Measurements from ENCODE around the gene PLEK.
"Not testable (repeated sequence)": the region's sequence is repeated elsewhere in the genome, so short reads cannot be mapped to it uniquely, and the experiment has no call there.

Gene PLEK

GRCh38 chr2:68366083-68366560 lies 1.0 kb downstream of the PLEK start:
- no peak overlapping the region for H3K27ac Mint-ChIP-seq
- H3K36me3 Mint-ChIP-seq = no peaks in the 10 kb centered on the region
- H3K27me3 Mint-ChIP-seq = peaks cover 33% of the 10 kb centered on the region
- no peak for DNase-seq
- H3K4me3 Mint-ChIP-seq = no peak overlapping the region
- H3K9me3 Mint-ChIP-seq = no peaks in the 10 kb centered on the region
- H3K4me1 Mint-ChIP-seq = peaks cover 11% of the 10 kb centered on the region
- CTCF ChIA-PET = no interaction called here

- CTCF ChIA-PET = interaction anchor here (1.5 kb wide), 2 partner anchors 8 to 73 kb away, joined by 3 to 5 read pairs; no protein-coding TSS in a partner anchor
- Mint-ChIP-seq H3K27ac (no peak overlapping the region), H3K27me3 (peaks cover 34% of the 10 kb centered on the region), H3K4me1 (peaks cover 15% of the 10 kb centered on the region), H3K9me3 (no peaks in the 10 kb centered on the region), H3K36me3 (no peaks in the 10 kb centered on the region), H3K4me3 (no peak overlapping the region)
- DNase-seq = no peak
Observed at GRCh38 chr2:68367953-68368653, 3.0 kb downstream of the PLEK start.

GRCh38 chr2:68368654-68369336 lies 3.7 kb downstream of the PLEK start:
- Mint-ChIP-seq H3K27me3 (peaks cover 34% of the 10 kb centered on the region), H3K4me3 (no peak overlapping the region), H3K36me3 (no peaks in the 10 kb centered on the region), H3K4me1 (peaks cover 13% of the 10 kb centered on the region), H3K27ac (no peak overlapping the region), H3K9me3 (no peaks in the 10 kb centered on the region)
- CTCF ChIA-PET = interaction anchor here (1.5 kb wide), 2 partner anchors 8 to 72 kb away, joined by 3 to 5 read pairs; no protein-coding TSS in a partner anchor
- DNase-seq = no peak

GRCh38 chr2:68369337-68369734 lies 4.3 kb downstream of the PLEK start:
- H3K9me3 Mint-ChIP-seq = no peaks in the 10 kb centered on the region
- H3K27ac Mint-ChIP-seq = no peak overlapping the region
- CTCF ChIA-PET = interaction anchor here (1.5 kb wide), 1 partner anchor 9 kb away, joined by 3 read pairs; no protein-coding TSS in a partner anchor
- no peak for DNase-seq
- H3K36me3 Mint-ChIP-seq = no peaks in the 10 kb centered on the region
- peaks cover 31% of the 10 kb centered on the region for H3K27me3 Mint-ChIP-seq
- H3K4me1 Mint-ChIP-seq = peaks cover 13% of the 10 kb centered on the region
- no peak overlapping the region for H3K4me3 Mint-ChIP-seq

GRCh38 chr2:68371138-68371537 lies 6.1 kb downstream of the PLEK start:
- H3K27me3 Mint-ChIP-seq = peaks cover 25% of the 10 kb centered on the region
- peaks cover 13% of the 10 kb centered on the region for H3K4me1 Mint-ChIP-seq
- H3K27ac Mint-ChIP-seq = no peak overlapping the region
- no peak for DNase-seq
- no peaks in the 10 kb centered on the region for H3K36me3 Mint-ChIP-seq
- H3K4me3 Mint-ChIP-seq = no peak overlapping the region
- CTCF ChIA-PET = interaction anchor here (0.8 to 1.7 kb wide), 3 partner anchors 9 to 70 kb away, joined by 3 to 9 read pairs (median 3); no protein-coding TSS in a partner anchor
- H3K9me3 Mint-ChIP-seq = no peaks in the 10 kb centered on the region

GRCh38 chr2:68371581-68371980 lies 6.5 kb downstream of the PLEK start:
- Mint-ChIP-seq H3K9me3 (no peaks in the 10 kb centered on the region), H3K27ac (no peak overlapping the region), H3K4me1 (peaks cover 13% of the 10 kb centered on the region), H3K27me3 (peaks cover 22% of the 10 kb centered on the region), H3K36me3 (no peaks in the 10 kb centered on the region), H3K4me3 (no peak overlapping the region)
- CTCF ChIA-PET = interaction anchor here (0.8 to 1.7 kb wide), 3 partner anchors 9 to 69 kb away, joined by 3 to 9 read pairs (median 3); no protein-coding TSS in a partner anchor
- no peak for DNase-seq

- no peak overlapping the region for H3K27ac Mint-ChIP-seq
- no peaks in the 10 kb centered on the region for H3K36me3 Mint-ChIP-seq
- H3K4me1 Mint-ChIP-seq = peaks cover 13% of the 10 kb centered on the region
- no peaks in the 10 kb centered on the region for H3K9me3 Mint-ChIP-seq
- DNase-seq = no peak
- CTCF ChIA-PET = no interaction called here
- no peak overlapping the region for H3K4me3 Mint-ChIP-seq
- H3K27me3 Mint-ChIP-seq = peaks cover 22% of the 10 kb centered on the region
Observed at GRCh38 chr2:68372485-68372884, 7.4 kb downstream of the PLEK start.

- peaks cover 18% of the 10 kb centered on the region for H3K4me1 Mint-ChIP-seq
- no peaks in the 10 kb centered on the region for H3K36me3 Mint-ChIP-seq
- peaks cover 14% of the 10 kb centered on the region for H3K27me3 Mint-ChIP-seq
- H3K9me3 Mint-ChIP-seq = no peaks in the 10 kb centered on the region
- no peak overlapping the region for H3K27ac Mint-ChIP-seq
- DNase-seq = no peak
- CTCF ChIA-PET = interaction anchor here (1.1 kb wide), 1 partner anchor 67 kb away, joined by 3 read pairs; no protein-coding TSS in a partner anchor
- H3K4me3 Mint-ChIP-seq = no peak overlapping the region
Observed at GRCh38 chr2:68374184-68374583, 9.1 kb downstream of the PLEK start.

- CTCF ChIA-PET = no interaction called here
- no peaks in the 10 kb centered on the region for H3K9me3 Mint-ChIP-seq
- H3K4me1 Mint-ChIP-seq = peaks cover 31% of the 10 kb centered on the region
- DNase-seq = no peak
- H3K36me3 Mint-ChIP-seq = peaks cover 3% of the 10 kb centered on the region
- H3K4me3 Mint-ChIP-seq = no peak overlapping the region
- peaks cover 19% of the 10 kb centered on the region for H3K27me3 Mint-ChIP-seq
- no peak overlapping the region for H3K27ac Mint-ChIP-seq
Observed at GRCh38 chr2:68375582-68375981, 10.5 kb downstream of the PLEK start.

- Mint-ChIP-seq H3K4me1 (peaks cover 26% of the 10 kb centered on the region), H3K27ac (no peak overlapping the region), H3K9me3 (no peaks in the 10 kb centered on the region), H3K36me3 (peaks cover 3% of the 10 kb centered on the region), H3K4me3 (no peak overlapping the region), H3K27me3 (peaks cover 16% of the 10 kb centered on the region)
- DNase-seq = no peak
- CTCF ChIA-PET = no interaction called here
Observed at GRCh38 chr2:68377137-68377780, 12.2 kb downstream of the PLEK start.

- CTCF ChIA-PET, H3K36me3 Mint-ChIP-seq, H3K9me3 Mint-ChIP-seq, DNase-seq, H3K27ac Mint-ChIP-seq, H3K4me3 Mint-ChIP-seq: not testable (repeated sequence)
- Mint-ChIP-seq H3K27me3 (peaks cover 22% of the 10 kb centered on the region), H3K4me1 (peaks cover 22% of the 10 kb centered on the region)
Observed at GRCh38 chr2:68378779-68379178, 13.7 kb downstream of the PLEK start.

- Mint-ChIP-seq H3K27ac (peak overlapping the region; percentile 1), H3K4me3 (no peak overlapping the region), H3K27me3 (peaks cover 26% of the 10 kb centered on the region), H3K36me3 (peaks cover 3% of the 10 kb centered on the region), H3K9me3 (no peaks in the 10 kb centered on the region), H3K4me1 (peaks cover 22% of the 10 kb centered on the region)
- DNase-seq = peak; percentile 31
- CTCF ChIA-PET = no interaction called here
Observed at GRCh38 chr2:68379184-68379708, 14.2 kb downstream of the PLEK start.

GRCh38 chr2:68383778-68384177 lies 18.7 kb downstream of the PLEK start:
- no peak for DNase-seq
- Mint-ChIP-seq H3K9me3 (no peaks in the 10 kb centered on the region), H3K36me3 (peaks cover 3% of the 10 kb centered on the region), H3K4me3 (no peak overlapping the region), H3K27ac (no peak overlapping the region), H3K4me1 (peaks cover 49% of the 10 kb centered on the region), H3K27me3 (peaks cover 18% of the 10 kb centered on the region)
- CTCF ChIA-PET = interaction anchor here (1.1 kb wide), 1 partner anchor 108 kb away, joined by 3 read pairs; no protein-coding TSS in a partner anchor

GRCh38 chr2:68384485-68385107 lies 19.5 kb downstream of the PLEK start:
- Mint-ChIP-seq H3K27me3 (peaks cover 20% of the 10 kb centered on the region), H3K27ac (no peak overlapping the region), H3K4me3 (no peak overlapping the region), H3K9me3 (no peaks in the 10 kb centered on the region), H3K4me1 (peaks cover 51% of the 10 kb centered on the region), H3K36me3 (peaks cover 3% of the 10 kb centered on the region)
- no peak for DNase-seq
- CTCF ChIA-PET = interaction anchor here (1.1 kb wide), 1 partner anchor 109 kb away, joined by 3 read pairs; no protein-coding TSS in a partner anchor
